ENCODE data around the gene TAF1A. TPM values are rescaled to one million over a fixed set of nuclear protein-coding genes. Genes with fewer than 3 reads are reported as not detected.

The TAF1A gene
- total and polyA plus RNA-seq, 2 of the 8 experiments (the other 6 are each of a cell fraction or from before 2014, with no cell fraction given): 3.3 to 16.7 TPM

DNA sequence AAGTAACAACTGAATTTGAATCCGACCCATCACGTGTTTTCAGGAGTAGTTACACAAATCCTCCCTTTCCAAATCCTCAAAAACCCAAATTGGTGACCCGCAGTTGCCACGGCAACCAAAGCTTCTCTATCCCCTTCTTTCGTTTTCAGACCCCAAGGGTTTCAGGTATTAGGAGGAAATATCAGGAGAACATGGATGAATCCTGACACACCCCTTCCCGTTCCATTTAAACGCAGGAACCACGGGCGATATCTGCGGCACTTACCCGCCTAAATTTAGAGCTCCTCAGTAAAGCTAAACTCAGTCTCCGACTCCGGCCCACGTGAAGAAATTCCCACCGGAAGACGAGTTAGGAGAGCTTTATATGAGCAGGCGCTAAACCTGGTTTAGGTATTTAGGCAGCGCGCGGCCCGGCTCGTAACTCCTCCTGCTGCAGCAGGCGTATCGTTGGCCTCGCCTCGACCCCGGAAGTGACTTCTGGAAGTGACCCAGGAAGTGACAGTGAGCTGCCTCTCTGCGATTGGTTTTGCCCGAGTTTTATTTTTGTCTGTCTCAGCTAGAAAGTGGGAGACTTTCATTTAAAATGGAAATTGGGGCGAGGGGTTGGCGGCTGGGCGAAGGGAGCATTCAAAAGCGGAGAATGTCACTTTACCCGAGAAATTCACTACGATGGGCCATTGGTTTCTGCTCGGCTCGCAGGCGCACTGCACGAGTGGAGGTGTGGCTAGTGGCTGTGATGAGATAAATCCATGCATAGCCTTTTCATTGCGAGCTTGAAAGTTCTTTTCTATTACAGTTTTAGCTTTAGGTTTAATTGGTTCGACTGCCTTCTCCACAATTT lies at the start of gene TAF1A (continued):
- TF ChIP-seq ATF2 (IDR thresholded peaks at IDR 0.05; ENCODE audit: low read length): no peak
- TF ChIP-seq JUN (IDR thresholded peaks at IDR 0.05; ENCODE audit: low read depth, low read length): no peak
- TF ChIP-seq RXRA (IDR thresholded peaks at IDR 0.05; ENCODE audit: insufficient read depth, low read depth, low read length): no peak
- TF ChIP-seq FOSL1 (IDR thresholded peaks at IDR 0.05; ENCODE audit: insufficient read depth, low read depth, low read length): no peak
- peak; percentile 33; the same call in 1 of the 2 replicates for TF ChIP-seq MAX (IDR thresholded peaks at IDR 0.05)
- TF ChIP-seq CTBP2 (IDR thresholded peaks at IDR 0.05; ENCODE audit: borderline replicate concordance, insufficient read depth, insufficient read length, low read length): no peak
- TF ChIP-seq TEAD4 (IDR thresholded peaks at IDR 0.05; ENCODE audit: low read depth, low read length): no peak
- peak; percentile 94 for TF ChIP-seq SAP30 (IDR thresholded peaks at IDR 0.05; ENCODE audit: insufficient read depth, insufficient replicate concordance, low read length)
- TF ChIP-seq, protein P1, sequence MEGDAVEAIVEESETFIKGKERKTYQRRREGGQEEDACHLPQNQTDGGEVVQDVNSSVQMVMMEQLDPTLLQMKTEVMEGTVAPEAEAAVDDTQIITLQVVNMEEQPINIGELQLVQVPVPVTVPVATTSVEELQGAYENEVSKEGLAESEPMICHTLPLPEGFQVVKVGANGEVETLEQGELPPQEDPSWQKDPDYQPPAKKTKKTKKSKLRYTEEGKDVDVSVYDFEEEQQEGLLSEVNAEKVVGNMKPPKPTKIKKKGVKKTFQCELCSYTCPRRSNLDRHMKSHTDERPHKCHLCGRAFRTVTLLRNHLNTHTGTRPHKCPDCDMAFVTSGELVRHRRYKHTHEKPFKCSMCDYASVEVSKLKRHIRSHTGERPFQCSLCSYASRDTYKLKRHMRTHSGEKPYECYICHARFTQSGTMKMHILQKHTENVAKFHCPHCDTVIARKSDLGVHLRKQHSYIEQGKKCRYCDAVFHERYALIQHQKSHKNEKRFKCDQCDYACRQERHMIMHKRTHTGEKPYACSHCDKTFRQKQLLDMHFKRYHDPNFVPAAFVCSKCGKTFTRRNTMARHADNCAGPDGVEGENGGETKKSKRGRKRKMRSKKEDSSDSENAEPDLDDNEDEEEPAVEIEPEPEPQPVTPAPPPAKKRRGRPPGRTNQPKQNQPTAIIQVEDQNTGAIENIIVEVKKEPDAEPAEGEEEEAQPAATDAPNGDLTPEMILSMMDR (IDR thresholded peaks at IDR 0.05; ENCODE audit: control extremely low read depth in 1 of 3, insufficient read depth in 1 of 3, low read depth in 1 of 3, low read length in 3 of 3): no peak
- TF ChIP-seq BACH1 (IDR thresholded peaks at IDR 0.05; ENCODE audit: low read length): no peak
- TF ChIP-seq HDAC6 (IDR thresholded peaks at IDR 0.05; ENCODE audit: low read depth, low read length): no peak
- no peak for TF ChIP-seq KDM5A (IDR thresholded peaks at IDR 0.05; ENCODE audit: low read length)
- peak; percentile 85 for TF ChIP-seq GABPA (IDR thresholded peaks at IDR 0.05; ENCODE audit: borderline replicate concordance, insufficient read depth, low read length)
- TF ChIP-seq RNF2 (IDR thresholded peaks at IDR 0.05; ENCODE audit: borderline replicate concordance, low read depth, low read length, missing control alignments, poor library complexity, severe bottlenecking): no peak
- TF ChIP-seq CHD2 (IDR thresholded peaks at IDR 0.05; ENCODE audit: low read length): 0 out of 2 replicates have a peak, but pooled peaks have one; percentile 10
- peak in 1 of 2 experiments; percentile 88; a peak in 1 of 4 replicates for TF ChIP-seq HDAC2 (IDR thresholded peaks at IDR 0.05; ENCODE audit: borderline replicate concordance in 1 of 2, low read depth in 2 of 2, low read length in 2 of 2)
- no peak for TF ChIP-seq KDM1A (IDR thresholded peaks at IDR 0.05; ENCODE audit: borderline replicate concordance, low read length)
